Fibroblast of upper back skin (primary cell): ENCODE measurements around the gene ZDHHC8.

Experiments used
- DNase-seq: peaks from one replicate; pipeline ENCODE4 v3.0.0-alpha.2; 2013

Gene ZDHHC8

DNA sequence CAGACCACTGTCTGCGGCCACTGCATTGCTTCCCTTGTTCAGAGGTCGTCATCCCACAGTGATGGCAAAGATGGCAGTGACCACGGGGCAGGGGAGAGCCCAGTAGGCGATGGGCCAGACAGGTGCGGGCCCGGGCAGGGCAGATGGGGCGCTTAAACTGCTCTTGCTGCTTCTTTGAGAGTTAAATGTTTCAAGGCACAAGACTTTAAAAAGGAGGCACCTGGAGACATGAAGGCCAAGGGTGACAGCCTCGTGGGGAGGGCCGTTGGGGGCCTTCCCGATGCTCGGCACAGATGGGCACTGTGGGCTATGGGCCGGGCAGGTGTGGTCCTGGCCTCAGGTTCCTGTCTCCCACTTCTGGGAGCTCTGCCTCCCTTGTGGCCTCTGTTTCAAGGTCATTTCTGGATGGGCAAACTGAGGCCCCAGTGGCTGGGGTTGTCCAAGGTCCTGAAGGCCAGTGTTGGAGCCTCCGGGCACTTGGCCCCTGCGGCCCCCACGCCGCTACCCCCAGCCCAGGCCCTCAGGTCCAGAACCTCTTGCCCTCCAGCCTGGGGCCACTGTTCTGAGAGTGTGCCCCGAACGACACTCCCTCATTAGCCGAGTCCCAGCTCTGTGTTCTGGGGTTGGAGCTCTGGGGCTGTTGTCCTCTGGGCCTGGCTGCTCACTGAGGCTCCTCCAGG lies 36.2 kb downstream of the ZDHHC8 start:
- no peak for DNase-seq

DNA sequence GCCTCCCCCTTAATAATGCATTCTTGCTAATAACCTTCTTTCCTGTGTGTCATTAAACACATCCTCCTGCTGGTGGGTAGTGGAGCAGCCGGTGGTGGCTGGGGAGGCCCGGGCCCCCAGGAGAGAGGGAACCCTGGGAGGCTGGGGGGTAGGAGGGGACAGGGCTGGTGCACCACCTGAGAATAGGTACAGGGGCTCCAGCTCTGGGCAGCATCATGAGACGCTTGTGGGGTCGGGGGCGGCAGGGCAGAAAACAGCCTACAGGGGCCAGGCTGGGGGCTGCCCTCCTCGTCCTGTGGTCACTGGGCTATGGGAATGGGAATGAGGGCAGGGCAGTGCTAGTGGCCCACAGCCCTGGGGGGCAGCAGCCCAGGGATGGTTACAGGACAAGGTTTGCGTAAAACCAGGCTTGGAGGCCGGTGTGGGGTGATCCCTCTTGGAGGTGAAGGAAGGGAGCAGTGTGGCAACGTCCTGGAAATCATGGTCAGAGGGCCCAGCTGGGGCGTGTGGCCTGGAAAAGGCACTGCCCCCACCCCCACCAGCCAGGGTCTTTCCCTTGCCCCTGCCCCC lies 37.7 kb downstream of the ZDHHC8 start:
- no peak for DNase-seq

DNA sequence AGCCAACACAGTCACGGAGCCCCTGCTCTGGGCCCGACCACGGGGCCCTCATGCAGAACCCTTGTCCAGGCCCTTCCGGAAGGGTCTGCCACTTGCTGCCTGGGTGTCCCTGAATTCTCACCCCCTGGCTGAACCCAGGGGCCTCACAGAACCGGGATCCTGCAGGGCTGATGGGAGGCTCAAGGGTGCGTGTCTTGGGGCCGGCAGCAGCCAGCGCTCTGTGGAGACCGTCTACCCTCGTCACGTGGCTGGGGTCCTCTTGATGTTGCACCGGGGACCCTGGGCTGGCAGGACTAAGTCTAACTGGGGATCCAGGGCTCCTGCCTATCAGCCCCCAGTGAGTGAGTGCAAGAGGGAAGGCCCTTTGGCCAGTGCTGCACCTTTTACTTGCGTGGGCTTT lies 38.6 kb downstream of the ZDHHC8 start:
- DNase-seq: no peak

DNA sequence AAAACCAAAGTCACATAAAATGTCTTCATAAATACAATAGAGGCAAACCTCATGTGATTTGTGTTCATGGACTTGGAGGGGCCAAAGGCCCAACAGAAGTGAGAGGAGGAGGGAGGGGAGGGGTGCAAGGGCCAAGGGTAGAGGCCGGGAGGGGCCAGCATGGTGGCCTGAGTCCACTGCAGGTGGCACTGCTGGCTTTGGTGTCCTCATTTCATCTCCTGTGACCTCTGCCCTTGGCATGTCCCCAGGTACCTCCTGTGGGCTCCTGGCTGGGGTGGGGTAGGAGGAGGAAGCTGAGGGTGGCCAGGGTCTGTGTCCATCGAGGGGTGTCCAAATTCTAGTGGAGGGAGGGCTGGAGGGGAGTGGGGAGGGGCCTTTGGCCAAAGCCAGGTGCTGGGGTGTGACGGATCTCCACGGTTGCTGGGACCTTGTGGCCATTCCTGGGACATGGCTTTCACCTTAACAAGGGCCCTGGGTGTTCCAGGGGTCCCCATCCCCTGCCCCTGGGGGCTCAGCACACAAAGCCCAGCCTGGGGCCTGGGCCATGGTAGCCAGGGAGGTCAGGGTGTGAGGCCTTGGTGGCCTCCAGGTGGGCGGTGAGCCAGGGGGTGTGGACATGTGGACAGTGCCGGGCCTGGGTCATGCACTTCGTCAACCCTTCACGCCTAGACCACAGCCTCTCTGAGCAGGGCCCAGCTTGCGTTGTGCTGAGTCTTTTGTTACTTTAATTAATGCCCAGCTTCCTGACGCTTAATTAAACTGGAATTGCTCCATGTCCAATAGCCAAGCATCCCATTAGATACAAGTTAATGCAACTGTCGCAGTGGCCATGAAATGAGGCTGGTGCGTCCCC lies 39.9 kb downstream of the ZDHHC8 start:
- no peak for DNase-seq

DNA sequence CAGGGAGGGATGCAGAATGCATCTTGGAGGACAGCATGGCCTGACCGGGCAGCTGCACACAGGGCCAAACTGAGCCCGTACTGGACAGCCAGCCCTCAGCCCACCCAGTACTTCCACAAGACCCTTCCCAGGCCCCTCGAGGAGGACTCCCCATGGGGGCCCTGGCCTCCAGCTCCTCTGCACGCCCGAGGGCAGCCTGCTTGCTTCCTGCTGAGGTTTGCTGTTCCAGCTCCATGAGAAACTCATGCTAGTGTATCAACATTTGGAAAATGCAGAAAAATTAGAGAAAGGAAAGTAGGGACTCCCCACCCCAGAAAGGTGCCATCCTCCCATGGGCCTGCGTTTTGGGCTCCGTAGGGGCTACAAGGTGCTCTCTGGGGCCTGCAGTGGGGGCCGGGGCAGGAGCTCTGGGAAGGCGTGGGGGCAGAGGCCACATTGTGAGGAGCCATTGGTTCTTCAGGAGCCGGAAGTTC lies 40.6 kb downstream of the ZDHHC8 start:
- no peak for DNase-seq

DNA sequence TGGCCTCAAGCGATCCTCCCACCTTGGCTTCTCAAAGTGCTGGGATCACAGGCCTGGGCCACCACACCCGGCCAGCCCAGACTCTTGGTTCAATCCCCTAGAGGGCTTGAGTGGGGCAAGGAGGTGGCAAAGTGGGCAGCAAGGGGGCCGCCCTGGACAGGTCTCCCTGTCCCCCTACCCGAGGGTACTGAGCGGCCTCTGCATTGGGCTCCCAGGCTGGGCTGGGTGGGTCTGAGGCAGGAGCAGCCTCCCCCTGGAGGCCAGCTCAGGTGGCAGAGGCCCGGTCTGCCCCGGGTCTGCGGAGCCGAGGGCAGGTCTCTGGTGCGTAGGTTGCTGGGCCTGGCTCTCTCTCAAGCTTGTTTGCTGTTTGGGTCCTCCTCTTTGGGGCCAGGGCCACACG lies 41.6 kb downstream of the ZDHHC8 start:
- no peak for DNase-seq

DNA sequence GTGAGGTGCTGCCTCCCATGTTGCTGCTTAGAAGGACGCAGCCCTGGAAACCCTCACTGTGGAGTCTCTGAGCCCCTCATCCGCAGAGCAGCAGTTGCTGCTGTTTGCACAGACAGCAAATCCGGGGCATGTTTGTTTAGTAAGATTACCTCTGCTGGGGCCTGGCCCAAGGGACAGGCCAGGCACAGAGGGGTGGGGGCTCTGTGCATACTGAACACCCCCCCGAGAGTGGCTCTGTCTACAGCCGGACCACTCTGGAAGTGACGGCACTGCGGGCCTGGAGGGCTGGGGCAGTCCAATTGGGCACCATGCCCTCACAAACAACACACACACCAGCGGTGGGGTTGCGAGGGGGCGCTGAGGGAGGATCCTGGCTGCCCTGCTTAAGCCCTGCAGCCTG lies 42.2 kb downstream of the ZDHHC8 start:
- DNase-seq: no peak

DNA sequence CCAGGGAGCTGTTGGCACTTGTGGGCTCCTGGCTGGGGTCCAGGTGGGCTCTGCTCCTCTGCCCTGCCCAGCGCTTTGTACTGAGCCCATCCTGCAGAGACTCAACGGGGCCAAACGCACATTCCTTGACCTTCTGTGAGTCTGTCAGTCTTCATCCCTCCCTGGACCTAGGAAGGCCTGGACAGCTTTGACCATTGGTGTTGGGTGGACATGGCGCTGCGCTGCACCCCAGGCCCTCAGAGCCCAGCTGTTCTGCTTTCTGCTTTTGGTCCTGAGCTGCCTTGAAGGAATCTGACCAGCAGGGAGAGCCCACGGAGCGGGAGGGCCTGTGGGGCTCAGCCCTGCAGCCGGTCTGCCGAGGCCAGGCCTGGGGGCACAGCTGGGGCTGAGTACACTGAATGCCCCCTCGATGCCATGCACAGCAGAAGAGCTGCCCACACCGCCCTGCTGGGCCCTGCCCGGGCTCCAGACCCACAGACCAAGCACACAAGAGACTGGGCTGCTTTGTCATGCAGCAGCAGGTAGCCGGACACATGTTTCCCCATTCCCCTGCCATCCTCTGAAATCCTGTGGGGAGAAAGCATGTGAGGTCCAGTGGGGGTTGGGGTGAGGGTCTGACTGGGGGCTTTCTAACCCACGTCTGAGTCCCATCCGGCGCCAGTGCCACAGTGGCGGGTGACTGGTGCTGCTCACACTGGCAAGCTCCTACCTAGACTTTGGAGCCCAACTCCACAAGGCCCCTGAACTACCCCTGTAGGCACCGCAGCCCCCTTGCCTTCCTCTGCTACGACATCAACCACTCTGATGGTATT lies 43.4 kb downstream of the ZDHHC8 start:
- DNase-seq: no peak

DNA sequence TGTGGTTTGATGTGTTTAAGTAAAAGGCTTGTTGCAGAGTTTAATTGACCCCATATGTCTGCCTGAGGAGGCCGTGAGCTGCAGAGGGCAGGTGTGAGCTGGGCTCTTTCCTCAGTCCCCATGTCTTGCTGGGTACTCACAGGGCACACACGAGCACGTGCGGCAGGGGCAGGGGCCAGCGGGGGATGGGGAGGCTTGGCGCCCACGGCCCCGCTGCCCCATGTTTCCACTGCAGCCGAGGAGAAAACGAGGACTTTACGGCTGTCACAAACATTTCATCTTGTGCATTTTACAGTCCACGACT lies 43.9 kb downstream of the ZDHHC8 start:
- DNase-seq: peak; percentile 63

DNA sequence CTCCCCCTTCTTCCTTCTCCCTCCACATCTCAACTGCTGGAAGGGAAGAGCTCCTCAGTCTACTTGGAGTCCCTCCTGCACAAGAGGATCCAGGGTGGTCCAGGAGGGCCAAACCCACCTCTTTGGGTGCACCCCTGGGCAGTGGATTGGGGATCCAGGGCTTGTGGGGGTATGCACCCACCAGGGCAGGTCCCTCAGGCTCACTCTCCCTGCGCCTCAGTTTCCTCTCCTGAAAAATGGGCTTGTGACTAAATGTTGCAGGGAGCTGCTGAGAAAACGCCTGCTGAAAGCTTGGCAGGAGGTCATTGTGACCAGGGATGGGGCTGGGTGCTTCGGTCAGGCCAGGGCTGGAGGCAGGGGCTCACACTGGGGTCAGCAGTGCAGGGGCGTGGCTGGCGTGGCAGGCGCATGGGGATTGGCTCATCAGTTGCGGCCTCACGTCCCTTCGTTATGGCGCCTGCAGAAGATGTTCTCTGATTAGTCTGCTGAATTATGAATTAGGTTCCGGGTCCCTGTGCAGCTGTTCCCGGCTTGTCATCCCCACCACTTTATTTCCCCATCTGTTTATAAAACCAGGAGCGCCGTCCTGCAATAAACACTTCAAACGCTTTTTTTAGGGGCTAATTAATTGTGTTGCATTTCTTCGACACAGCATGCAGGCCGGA lies 44.9 kb downstream of the ZDHHC8 start:
- DNase-seq: no peak

DNA sequence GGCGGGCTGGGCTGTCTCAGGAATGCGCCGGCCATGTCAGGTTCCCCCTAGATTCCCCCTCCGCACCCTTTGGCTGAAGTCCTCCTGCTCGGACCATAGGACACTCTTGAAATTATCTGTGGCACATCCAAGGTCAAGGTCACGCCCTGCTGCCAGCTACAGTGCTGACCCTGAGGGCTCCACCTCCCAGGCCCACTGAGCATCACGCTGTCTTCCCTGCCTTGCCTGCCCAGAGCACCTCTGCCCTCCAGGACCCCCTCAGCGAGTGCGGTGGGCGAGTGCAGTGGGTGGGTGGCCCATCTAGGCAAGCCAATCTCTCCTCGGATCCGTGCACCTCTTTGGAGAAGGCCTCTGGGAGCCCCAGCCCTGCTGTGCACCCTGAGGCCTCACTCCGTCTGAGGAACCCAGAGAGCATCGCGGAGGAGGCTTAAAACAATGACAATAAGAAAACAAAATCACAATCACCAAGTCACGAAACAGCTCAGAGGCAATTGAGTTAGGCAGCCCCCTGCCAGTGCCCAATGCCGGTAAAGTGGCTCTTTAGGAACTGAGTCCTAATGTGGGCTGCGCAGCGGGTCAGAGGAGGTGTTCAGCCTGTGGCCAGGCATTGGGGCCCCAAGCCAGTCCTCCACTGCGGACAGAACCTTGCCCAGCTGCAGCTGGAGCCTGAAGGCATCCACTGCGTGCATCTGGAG lies 45.8 kb downstream of the ZDHHC8 start:
- DNase-seq: no peak

DNA sequence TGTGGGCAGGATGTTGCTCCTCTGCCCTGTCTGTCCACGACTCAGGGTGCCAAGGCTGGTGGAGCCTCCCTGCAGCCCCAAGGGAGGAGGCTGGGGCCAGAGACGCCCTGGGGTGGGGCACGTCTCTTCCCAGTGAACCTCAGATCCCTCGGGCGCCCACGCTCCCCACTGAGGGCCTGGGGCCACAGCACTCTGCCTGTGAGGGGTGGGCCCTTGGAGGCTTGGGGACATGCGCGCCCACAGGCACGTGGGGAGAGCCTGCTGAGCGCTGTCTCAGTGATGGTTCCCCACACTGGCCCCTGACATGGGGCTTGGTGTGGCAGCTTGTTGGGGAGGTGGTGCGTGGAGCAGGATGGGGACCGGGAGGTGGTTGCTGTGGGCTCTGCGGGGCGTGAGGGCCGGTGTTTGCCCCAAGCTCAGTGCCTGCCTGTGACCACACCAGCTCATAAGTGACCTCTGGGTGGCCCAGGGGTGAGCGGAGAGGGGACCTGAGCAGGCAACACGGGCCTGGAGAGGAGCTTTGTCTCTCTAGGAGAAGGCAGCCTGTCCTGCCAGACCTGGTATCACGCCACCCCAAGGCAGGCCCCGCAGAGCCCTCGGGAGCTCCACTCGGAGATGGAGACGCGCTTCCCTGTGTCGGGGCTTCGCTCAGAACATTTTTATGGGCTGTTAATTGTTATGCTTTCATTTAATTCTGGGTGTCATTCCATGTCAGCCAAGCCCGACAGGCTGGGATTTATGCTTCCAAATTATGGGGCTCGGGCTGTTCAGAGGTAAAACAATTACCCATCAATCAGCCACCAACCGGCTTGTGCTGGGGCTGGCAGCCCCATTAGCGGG lies 46.7 kb downstream of the ZDHHC8 start:
- no peak for DNase-seq

DNA sequence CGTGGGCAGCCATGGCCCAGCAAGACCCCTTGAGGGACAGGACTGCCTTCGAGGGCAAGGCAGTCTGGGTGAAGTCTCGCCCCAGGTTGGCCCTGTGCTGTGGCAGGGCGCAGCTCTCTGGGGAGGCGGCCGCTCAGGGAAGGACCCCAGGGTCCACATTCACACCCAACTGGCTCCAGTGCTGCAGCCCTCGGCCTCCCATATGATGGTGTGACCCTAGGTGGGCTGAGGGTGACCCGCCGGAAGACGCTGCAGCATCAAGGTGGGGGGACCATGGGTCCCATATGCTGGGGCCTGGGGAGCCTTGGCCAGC lies 47.3 kb downstream of the ZDHHC8 start:
- DNase-seq: no peak

DNA sequence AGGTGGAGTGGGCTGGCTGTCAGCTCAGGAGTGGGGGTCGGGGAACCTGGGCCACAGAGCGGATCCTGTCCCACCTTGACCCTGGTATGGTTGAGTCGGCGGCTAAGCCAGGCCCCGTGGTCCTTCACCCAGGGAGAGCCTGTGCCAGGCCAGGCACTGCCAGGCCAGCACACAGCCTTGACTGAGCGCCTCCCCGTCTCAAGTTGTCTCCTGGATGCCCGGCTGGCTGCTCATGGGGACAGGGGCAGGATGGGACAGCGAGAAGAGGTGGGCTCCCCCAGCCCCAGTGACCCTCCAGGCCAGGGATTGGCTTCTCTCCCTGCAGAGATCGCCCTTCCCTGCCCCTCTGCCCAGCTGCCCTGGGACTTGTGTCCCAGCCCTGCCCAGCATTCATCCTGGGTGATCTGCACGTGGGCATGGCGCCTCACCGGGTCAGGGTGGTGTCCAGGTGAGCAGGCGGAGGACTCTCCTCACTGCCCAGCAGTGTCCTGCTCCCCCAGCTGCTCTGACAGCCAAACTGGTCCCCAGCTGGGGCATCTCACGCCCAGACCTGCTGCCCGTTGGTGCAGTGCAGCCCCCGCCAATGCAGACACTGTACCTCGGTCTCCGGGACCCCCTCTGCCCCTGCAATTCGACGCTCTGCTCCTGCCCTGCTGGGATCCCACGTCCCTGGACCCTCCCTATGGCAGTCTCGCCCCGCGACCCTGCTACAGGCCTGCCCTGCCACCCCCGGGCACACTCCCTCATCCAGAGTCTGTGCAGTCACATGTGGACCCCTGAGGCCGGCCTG lies 48.0 kb downstream of the ZDHHC8 start:
- no peak for DNase-seq

DNA sequence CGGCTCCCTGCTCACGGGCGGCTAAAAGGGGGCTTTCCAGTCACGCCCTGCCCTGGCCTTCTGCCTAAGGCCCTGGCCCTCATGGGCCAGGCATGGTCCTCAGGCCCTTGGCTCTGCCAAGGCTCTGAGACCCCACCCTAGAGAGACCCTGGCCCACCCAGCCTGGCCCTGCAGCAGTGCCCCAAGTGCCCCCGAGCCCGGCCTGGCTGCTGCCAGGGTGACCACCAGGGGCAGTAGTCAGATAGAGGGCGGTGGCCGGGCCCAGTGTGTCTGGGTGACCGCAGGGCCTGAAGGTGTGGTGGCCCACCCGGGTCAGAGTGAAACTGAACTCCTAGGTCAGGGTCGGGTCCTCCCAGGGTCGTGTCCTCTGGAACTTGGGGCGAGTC lies 48.6 kb downstream of the ZDHHC8 start:
- DNase-seq: no peak

DNA sequence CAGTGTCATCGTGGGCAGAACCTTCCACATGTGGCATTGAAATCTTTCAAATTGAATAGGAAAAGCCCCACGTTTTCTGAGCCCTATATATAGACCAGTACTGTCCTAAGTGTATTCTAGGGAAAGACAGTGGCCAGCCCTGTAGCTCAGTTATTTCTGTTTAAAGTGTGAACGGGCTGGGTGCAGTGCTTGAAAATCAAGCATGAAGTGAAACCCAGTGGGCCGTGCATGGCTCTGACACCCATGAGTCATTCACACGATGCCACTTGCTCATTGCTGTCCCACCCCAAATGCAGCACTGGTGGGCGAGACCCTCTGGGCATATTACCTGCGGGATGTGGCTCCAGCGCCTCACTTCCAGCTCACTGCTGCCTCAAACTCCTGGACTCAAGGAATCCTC lies 49.0 kb downstream of the ZDHHC8 start:
- DNase-seq: no peak

DNA sequence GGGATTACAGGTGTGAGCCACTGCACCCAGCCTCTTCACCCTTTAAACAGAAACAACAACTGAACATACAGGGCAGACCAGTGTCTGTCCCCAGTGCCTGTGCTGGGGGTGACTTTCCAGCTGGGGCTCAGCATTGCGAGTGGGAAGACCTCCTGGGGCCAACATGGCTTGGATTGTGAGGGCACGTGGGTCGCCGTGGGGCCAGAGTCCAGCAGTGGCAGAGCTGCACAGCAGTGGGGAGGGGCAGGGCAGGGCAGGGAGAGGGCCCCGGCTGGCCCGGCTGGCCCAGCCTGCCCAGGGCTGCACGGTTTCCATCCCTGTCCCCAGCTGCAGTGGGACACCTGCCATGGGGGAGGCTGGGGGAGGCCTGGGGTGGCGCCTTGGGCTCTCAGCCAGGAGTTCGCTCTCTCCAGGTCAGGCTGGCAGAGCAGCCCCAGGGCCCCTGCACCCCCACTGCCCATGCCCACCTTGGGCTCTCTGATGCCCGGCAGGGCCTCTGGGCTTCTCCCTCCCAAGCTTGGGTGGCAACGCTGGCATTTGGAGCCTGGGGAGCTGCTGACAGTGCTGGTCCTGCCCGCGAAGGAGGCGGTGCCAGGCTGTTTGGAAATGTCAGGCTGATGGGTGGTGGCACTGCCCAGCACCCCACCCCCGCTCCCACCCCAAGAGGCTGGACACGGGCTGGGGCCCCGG lies 49.7 kb downstream of the ZDHHC8 start:
- DNase-seq: no peak

DNA sequence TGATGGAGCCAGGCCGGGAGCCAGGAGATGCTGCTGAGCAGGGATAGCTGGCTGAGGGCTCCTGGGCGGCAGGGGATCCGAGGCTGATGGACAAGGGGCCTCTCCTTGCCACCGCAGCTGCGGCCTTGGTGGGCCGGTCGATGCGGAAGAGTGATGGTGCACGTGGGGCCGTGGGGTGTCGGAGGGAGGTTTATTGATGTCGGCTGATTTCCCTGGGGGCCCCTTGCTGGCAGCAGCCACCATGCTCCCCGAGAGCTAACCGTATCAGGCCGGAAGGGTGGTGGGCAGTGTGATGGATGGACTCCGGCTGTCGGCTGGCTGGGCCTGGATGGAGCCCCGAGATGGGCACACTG lies 50.3 kb downstream of the ZDHHC8 start:
- no peak for DNase-seq

DNA sequence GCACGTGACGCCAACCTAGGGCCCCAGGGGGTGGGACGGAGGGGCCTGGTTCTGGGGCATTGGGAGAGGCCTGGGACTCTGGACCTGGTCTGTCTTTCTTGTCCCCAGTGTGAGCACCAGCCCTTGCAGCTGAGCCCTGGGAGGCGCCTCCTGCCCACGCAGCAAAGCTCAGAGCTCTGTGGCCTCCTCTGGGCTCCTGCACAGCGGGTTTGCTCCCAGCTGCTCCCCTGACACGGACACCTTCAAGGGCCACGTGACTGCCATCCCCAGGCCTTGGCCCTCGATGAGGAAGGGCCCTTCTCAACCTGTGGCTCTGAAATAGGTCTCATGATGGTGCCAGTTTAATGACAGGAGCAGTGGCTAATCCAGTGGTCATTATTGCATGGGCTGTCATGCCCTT lies 50.8 kb downstream of the ZDHHC8 start:
- DNase-seq: no peak

DNA sequence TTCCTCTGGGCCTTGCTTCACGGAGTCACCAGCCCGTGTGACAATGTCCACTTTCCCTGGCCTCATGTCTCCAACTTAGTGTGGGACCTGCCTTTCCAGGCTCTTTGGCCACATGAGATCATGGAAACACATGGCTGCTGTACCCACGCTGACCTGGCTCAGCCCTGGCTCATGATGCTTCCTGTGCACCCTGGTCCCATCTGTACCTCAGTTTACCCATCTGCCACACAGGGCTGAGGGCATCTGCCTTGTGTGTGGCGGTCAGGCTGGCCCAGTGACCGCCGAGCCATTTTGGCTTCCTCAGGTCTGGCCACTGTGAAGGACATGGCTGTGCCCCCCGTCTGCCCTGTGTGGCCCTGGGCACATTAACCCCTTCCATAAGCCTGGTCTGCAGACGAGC lies 51.5 kb downstream of the ZDHHC8 start:
- DNase-seq: no peak
